HEK293 (cell line): ENCODE data around the gene CERS4.

ENCODE experiments used
- HOXC10 ChIP-seq: sonication (generic); formaldehyde crosslinking; IDR thresholded peaks from 2 replicates; pipeline ENCODE4 v1.8.1; 2023; ENCODE audit warnings: mild to moderate bottlenecking, missing genetic modification reagents
- HOXD13 ChIP-seq: sonication (generic); formaldehyde crosslinking; IDR thresholded peaks from 2 replicates; pipeline ENCODE4 v1.8.0; 2022; ENCODE audit warnings: missing genetic modification reagents, borderline replicate concordance
- KLF17 ChIP-seq: fragments of 450-650 bp; formaldehyde crosslinking; IDR thresholded peaks from 2 replicates; pipeline ENCODE4 v1.5.1; 2016; ENCODE audit warnings: missing biosample characterization, missing genetic modification characterization
- KLF8 ChIP-seq: fragments of 450-650 bp; formaldehyde crosslinking; IDR thresholded peaks from 2 replicates; pipeline ENCODE4 v1.5.1; 2016; ENCODE audit warnings: missing biosample characterization, missing genetic modification characterization
- PRDM2 ChIP-seq: fragments of 450-650 bp; formaldehyde crosslinking; IDR thresholded peaks from 2 replicates; pipeline ENCODE4 v1.5.1; 2016; ENCODE audit warnings: missing biosample characterization, missing genetic modification characterization, borderline replicate concordance
- PRDM6 ChIP-seq: fragments of 450-650 bp; formaldehyde crosslinking; IDR thresholded peaks from 2 replicates; pipeline ENCODE4 v1.5.1; 2017; ENCODE audit warnings: missing biosample characterization, missing genetic modification characterization
- RBAK ChIP-seq: fragments of 450-650 bp; formaldehyde crosslinking; IDR thresholded peaks from 2 replicates; pipeline ENCODE4 v1.5.1; 2016; ENCODE audit warnings: missing biosample characterization, missing genetic modification characterization
- REST ChIP-seq: fragments of 450-650 bp; formaldehyde crosslinking; IDR thresholded peaks from 2 replicates; pipeline ENCODE4 v1.5.1; 2016; ENCODE audit warnings: missing biosample characterization, missing genetic modification characterization
- SALL2 ChIP-seq: fragments of 450-650 bp; formaldehyde crosslinking; IDR thresholded peaks from 2 replicates; pipeline ENCODE4 v1.5.0; 2017; ENCODE audit warnings: missing biosample characterization, mild to moderate bottlenecking, missing genetic modification characterization, borderline replicate concordance
- SETDB1 ChIP-seq: IDR thresholded peaks from one replicate; pipeline ENCODE4 v1.6.1; 2017; ENCODE audit warnings: mild to moderate bottlenecking, low read length, moderate library complexity, mixed read lengths; ENCODE audit not compliant: insufficient read length
- SP2 ChIP-seq: fragments of 450-650 bp; formaldehyde crosslinking; IDR thresholded peaks from 2 replicates; pipeline ENCODE4 v1.5.1; 2016; ENCODE audit warnings: missing biosample characterization, missing genetic modification characterization
- ZBTB21 ChIP-seq: fragments of 450-650 bp; formaldehyde crosslinking; IDR thresholded peaks from 2 replicates; pipeline ENCODE4 v1.5.1; 2017; ENCODE audit warnings: missing biosample characterization, missing genetic modification characterization
- ZFP37 ChIP-seq: fragments of 450-650 bp; formaldehyde crosslinking; IDR thresholded peaks from 2 replicates; pipeline ENCODE4 v1.5.1; 2016; ENCODE audit warnings: missing biosample characterization, missing genetic modification characterization
- ZNF112 ChIP-seq: fragments of 450-650 bp; formaldehyde crosslinking; IDR thresholded peaks from 2 replicates; pipeline ENCODE4 v1.5.0; 2017; ENCODE audit warnings: missing biosample characterization, missing genetic modification characterization
- ZNF146 ChIP-seq: fragments of 450-650 bp; formaldehyde crosslinking; IDR thresholded peaks from 2 replicates; pipeline ENCODE4 v1.5.1; 2016; ENCODE audit warnings: missing biosample characterization, missing genetic modification characterization
- ZNF157 ChIP-seq: fragments of 450-650 bp; formaldehyde crosslinking; IDR thresholded peaks from 2 replicates; pipeline ENCODE4 v1.5.1; 2016; ENCODE audit warnings: missing biosample characterization, missing genetic modification characterization
- ZNF214 ChIP-seq: fragments of 450-650 bp; formaldehyde crosslinking; IDR thresholded peaks from 2 replicates; pipeline ENCODE4 v1.5.1; 2017; ENCODE audit warnings: missing biosample characterization, mild to moderate bottlenecking, missing genetic modification characterization, borderline replicate concordance
- ZNF223 ChIP-seq: fragments of 450-650 bp; formaldehyde crosslinking; IDR thresholded peaks from 2 replicates; pipeline ENCODE4 v1.5.1; 2016; ENCODE audit warnings: missing biosample characterization, missing genetic modification characterization
- ZNF23 ChIP-seq: fragments of 450-650 bp; formaldehyde crosslinking; IDR thresholded peaks from 2 replicates; pipeline ENCODE4 v1.5.1; 2016; ENCODE audit warnings: missing biosample characterization, missing genetic modification characterization, borderline replicate concordance
- ZNF530 ChIP-seq: fragments of 450-650 bp; formaldehyde crosslinking; IDR thresholded peaks from 2 replicates; pipeline ENCODE4 v1.5.1; 2016; ENCODE audit warnings: low read depth, missing biosample characterization, missing genetic modification characterization
- ZNF624 ChIP-seq: fragments of 450-650 bp; formaldehyde crosslinking; IDR thresholded peaks from 2 replicates; pipeline ENCODE4 v1.5.1; 2017; ENCODE audit warnings: missing biosample characterization, missing genetic modification characterization
- ZNF704 ChIP-seq: fragments of 450-650 bp; formaldehyde crosslinking; IDR thresholded peaks from 2 replicates; pipeline ENCODE4 v1.5.1; 2016; ENCODE audit warnings: missing biosample characterization, missing genetic modification characterization
- ZNF707 ChIP-seq: fragments of 450-650 bp; formaldehyde crosslinking; IDR thresholded peaks from 2 replicates; pipeline ENCODE4 v1.5.1; 2016; ENCODE audit warnings: missing biosample characterization, missing genetic modification characterization
- ZNF777 ChIP-seq: fragments of 450-650 bp; formaldehyde crosslinking; IDR thresholded peaks from 2 replicates; pipeline ENCODE4 v1.5.1; 2017; ENCODE audit warnings: missing biosample characterization, missing genetic modification characterization, borderline replicate concordance
- ZNF785 ChIP-seq: fragments of 450-650 bp; formaldehyde crosslinking; IDR thresholded peaks from 2 replicates; pipeline ENCODE4 v1.5.1; 2016; ENCODE audit warnings: missing biosample characterization, missing genetic modification characterization
- ZSCAN30 ChIP-seq: fragments of 450-650 bp; IDR thresholded peaks from 2 replicates; pipeline ENCODE4 v1.5.1; 2018; ENCODE audit warnings: missing biosample characterization, mild to moderate bottlenecking, missing genetic modification characterization, moderate library complexity

Gene CERS4

GRCh38 chr19:8307965-8308866, 99.0 kb downstream of the CERS4 start, which contains the start of gene CD320 (continued):
- TF ChIP-seq KLF17 (tag by site-specific recombination) (no peak; the same call in 1 of the 2 replicates), REST (tag by site-specific recombination) (peak; percentile 86), ZNF785 (tag by site-specific recombination) (no peak; the same call in 1 of the 2 replicates), PRDM6 (tag by site-specific recombination) (no peak), ZNF23 (tag by site-specific recombination) (no peak), ZSCAN30 (peak; percentile 75; the same call in 1 of the 2 replicates), ZNF112 (tag by site-specific recombination) (no peak), PRDM2 (no peak), SP2 (tag by site-specific recombination) (peak; percentile 84), HOXC10 (CRISPR knock-in tag) (no peak), ZNF777 (tag by site-specific recombination) (peak; percentile 4; the same call in 1 of the 2 replicates), ZNF707 (tag by site-specific recombination) (no peak), ZNF157 (tag by site-specific recombination) (no peak), SALL2 (tag by site-specific recombination) (no peak), ZNF214 (tag by site-specific recombination) (no peak), RBAK (tag by site-specific recombination) (no peak), ZNF223 (tag by site-specific recombination) (no peak), SETDB1 (peak; percentile 12), ZFP37 (tag by site-specific recombination) (peak; percentile 62; the same call in 1 of the 2 replicates), ZNF624 (no peak), ZNF146 (no peak), ZBTB21 (tag by site-specific recombination) (0 out of 2 replicates have a peak, but pooled peaks have one; percentile 19), ZNF704 (tag by site-specific recombination) (no peak), ZNF530 (tag by site-specific recombination) (no peak), KLF8 (peak; percentile 81), HOXD13 (no peak)
